CD4-positive, CD25-positive, alpha-beta regulatory T cell (primary cell): ENCODE measurements around the gene GOLM1. TPM values are rescaled to one million over a fixed set of nuclear protein-coding genes. Genes with fewer than 3 reads are reported as not detected.

ENCODE experiments used
- ATAC-seq, 2 donors: fragments of 150-1000 bp; cut with Tn5 transposase; one replicate each; pipeline ENCODE4 v1.10.0; 2021; ENCODE audit warnings: low read depth in 2 of 2, moderate number of reproducible peaks in 2 of 2, moderate library complexity in 1 of 2
- DNase-seq, 3 donors: peaks; one replicate each; pipeline versions ENCODE4 v3.0.0 to v3.0.0-alpha.2; 2012 to 2022; ENCODE audit warnings: mixed read lengths in 1 of 3
- H3K27ac ChIP-seq: one replicate; pipeline ENCODE4 v1.7.0; 2013; ENCODE audit warnings: mild to moderate bottlenecking, low read length; ENCODE audit not compliant: insufficient read depth, poor library complexity, severe bottlenecking
- H3K27me3 ChIP-seq: one replicate; pipeline ENCODE4 v1.7.0; 2013; ENCODE audit warnings: low read length; ENCODE audit not compliant: control insufficient read depth, insufficient read depth
- H3K36me3 ChIP-seq: one replicate; pipeline ENCODE4 v1.7.0; 2013; ENCODE audit warnings: mild to moderate bottlenecking, low read length, moderate library complexity; ENCODE audit not compliant: control insufficient read depth, insufficient read depth
- H3K4me1 ChIP-seq: 2 replicates; pipeline ENCODE4 v1.7.0; 2013; ENCODE audit warnings: mild to moderate bottlenecking, low read length; ENCODE audit not compliant: insufficient read depth, control insufficient read depth, poor library complexity, severe bottlenecking
- H3K4me3 ChIP-seq: one replicate; pipeline ENCODE4 v1.7.0; 2013; ENCODE audit warnings: low read depth, mild to moderate bottlenecking, low read length, moderate library complexity
- H3K9me3 ChIP-seq, 2 experiments: 1 replicate in 1 of 2; 2 replicates in 1 of 2; pipeline ENCODE4 v1.7.0; 2013; ENCODE audit warnings: low read length in 2 of 2, mild to moderate bottlenecking in 1 of 2, moderate library complexity in 1 of 2; ENCODE audit not compliant: control insufficient read depth in 2 of 2
- H3K27ac Mint-ChIP-seq, 3 donors: one replicate each; pipeline ENCODE4 v1.8.0; 2020 to 2022; ENCODE audit warnings: mild to moderate bottlenecking in 3 of 3, mixed read lengths in 3 of 3, moderate library complexity in 2 of 3
- H3K27me3 Mint-ChIP-seq: one replicate; pipeline ENCODE4 v1.8.0; 2022; ENCODE audit warnings: mild to moderate bottlenecking, mixed read lengths
- H3K36me3 Mint-ChIP-seq: one replicate; pipeline ENCODE4 v1.8.0; 2020; ENCODE audit warnings: mixed read lengths
- H3K4me1 Mint-ChIP-seq, 4 donors: one replicate each; pipeline ENCODE4 v1.8.0; 2020 to 2022; ENCODE audit warnings: mixed read lengths in 4 of 4, mild to moderate bottlenecking in 1 of 4
- H3K4me3 Mint-ChIP-seq, 4 donors: one replicate each; pipeline ENCODE4 v1.8.0; 2020 to 2022; ENCODE audit warnings: mild to moderate bottlenecking in 4 of 4, mixed read lengths in 4 of 4, moderate library complexity in 3 of 4
- H3K9me3 Mint-ChIP-seq, 7 donors: one replicate each; pipeline ENCODE4 v1.8.0; 2020 to 2022; ENCODE audit warnings: mixed read lengths in 7 of 7, mild to moderate bottlenecking in 3 of 7, moderate library complexity in 2 of 7
- polyA plus RNA-seq, 4 donors: library from polyadenylated mRNA; unstranded; fragments of 300-500 nt; fragmentation: Illumina TruSeq; gene quantifications; one replicate each; pipeline ENCODE4 v1.2.3, GENCODE V29; 2021
- total RNA-seq: library from RNA; stranded (reverse); gene quantifications from one replicate; pipeline ENCODE4 v1.2.3, GENCODE V29; 2022

The GOLM1 gene
- total and polyA plus RNA-seq, 5 donors from 2014 or later: 0.23 to 0.52 (median 0.41) TPM

GRCh38 chr9:86042199-86042978 is 57.0 kb downstream of the GOLM1 start:
- H3K36me3 ChIP-seq: no peaks in the 10 kb centered on the region
- no peaks in the 10 kb centered on the region for H3K27me3 ChIP-seq
- H3K4me1 ChIP-seq: no peaks in the 10 kb centered on the region
- H3K36me3 Mint-ChIP-seq: no peaks in the 10 kb centered on the region
- no peaks in the 10 kb centered on the region for H3K27me3 Mint-ChIP-seq
- H3K4me3 Mint-ChIP-seq: no peak overlapping the region
- ATAC-seq: no peak
- no peak for DNase-seq
- peaks cover 0 to 1% (median 0%) of the 10 kb centered on the region in 7 donors for H3K9me3 Mint-ChIP-seq
- no peak overlapping the region for H3K27ac ChIP-seq
- H3K4me3 ChIP-seq: no peak overlapping the region
- H3K27ac Mint-ChIP-seq: no peak overlapping the region
- no peaks in the 10 kb centered on the region for H3K4me1 Mint-ChIP-seq
- no peaks in the 10 kb centered on the region for H3K9me3 ChIP-seq

DNA sequence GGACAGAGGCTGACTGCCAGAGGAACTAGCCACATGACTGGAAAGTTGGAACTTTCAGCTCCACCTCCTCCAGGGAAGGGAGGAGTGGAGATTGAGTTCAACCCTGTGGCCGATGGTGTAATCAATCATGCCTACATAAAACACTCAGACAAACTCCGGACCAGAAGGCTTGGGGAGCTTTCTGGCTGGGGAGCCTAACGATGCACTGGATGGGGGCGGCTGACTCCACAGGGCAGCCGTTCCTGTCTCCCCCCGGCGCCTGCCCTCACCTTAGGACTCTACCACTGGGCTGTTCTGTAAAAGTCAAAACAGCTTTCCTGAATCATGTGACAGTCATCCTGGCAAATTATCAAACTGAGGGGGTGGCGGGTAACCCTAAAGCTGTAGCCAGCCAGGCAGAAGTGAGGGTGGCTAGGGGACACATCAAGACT is 58.0 kb downstream of the GOLM1 start:
- no peak for DNase-seq
- no peaks in the 10 kb centered on the region for H3K27me3 ChIP-seq
- no peaks in the 10 kb centered on the region for H3K4me1 Mint-ChIP-seq
- no peak overlapping the region for H3K27ac ChIP-seq
- no peaks in the 10 kb centered on the region for H3K36me3 Mint-ChIP-seq
- no peak overlapping the region for H3K4me3 Mint-ChIP-seq
- H3K27ac Mint-ChIP-seq: no peak overlapping the region
- H3K4me1 ChIP-seq: no peaks in the 10 kb centered on the region
- H3K4me3 ChIP-seq: no peak overlapping the region
- no peaks in the 10 kb centered on the region for H3K36me3 ChIP-seq
- no peaks in the 10 kb centered on the region for H3K9me3 Mint-ChIP-seq
- H3K9me3 ChIP-seq: no peaks in the 10 kb centered on the region
- ATAC-seq: no peak
- H3K27me3 Mint-ChIP-seq: no peaks in the 10 kb centered on the region

GRCh38 chr9:86040861-86041155 is 58.5 kb downstream of the GOLM1 start:
- Mint-ChIP-seq H3K36me3 (no peaks in the 10 kb centered on the region), H3K9me3 (no peaks in the 10 kb centered on the region), H3K4me3 (no peak overlapping the region), H3K27ac (no peak overlapping the region), H3K4me1 (no peaks in the 10 kb centered on the region), H3K27me3 (no peaks in the 10 kb centered on the region)
- ATAC-seq (no peak), DNase-seq (no peak)
- no peak overlapping the region for H3K4me3 ChIP-seq
- H3K9me3 ChIP-seq: no peaks in the 10 kb centered on the region
- H3K36me3 ChIP-seq: no peaks in the 10 kb centered on the region
- H3K27me3 ChIP-seq: no peaks in the 10 kb centered on the region
- no peak overlapping the region for H3K27ac ChIP-seq
- H3K4me1 ChIP-seq: no peaks in the 10 kb centered on the region

DNA sequence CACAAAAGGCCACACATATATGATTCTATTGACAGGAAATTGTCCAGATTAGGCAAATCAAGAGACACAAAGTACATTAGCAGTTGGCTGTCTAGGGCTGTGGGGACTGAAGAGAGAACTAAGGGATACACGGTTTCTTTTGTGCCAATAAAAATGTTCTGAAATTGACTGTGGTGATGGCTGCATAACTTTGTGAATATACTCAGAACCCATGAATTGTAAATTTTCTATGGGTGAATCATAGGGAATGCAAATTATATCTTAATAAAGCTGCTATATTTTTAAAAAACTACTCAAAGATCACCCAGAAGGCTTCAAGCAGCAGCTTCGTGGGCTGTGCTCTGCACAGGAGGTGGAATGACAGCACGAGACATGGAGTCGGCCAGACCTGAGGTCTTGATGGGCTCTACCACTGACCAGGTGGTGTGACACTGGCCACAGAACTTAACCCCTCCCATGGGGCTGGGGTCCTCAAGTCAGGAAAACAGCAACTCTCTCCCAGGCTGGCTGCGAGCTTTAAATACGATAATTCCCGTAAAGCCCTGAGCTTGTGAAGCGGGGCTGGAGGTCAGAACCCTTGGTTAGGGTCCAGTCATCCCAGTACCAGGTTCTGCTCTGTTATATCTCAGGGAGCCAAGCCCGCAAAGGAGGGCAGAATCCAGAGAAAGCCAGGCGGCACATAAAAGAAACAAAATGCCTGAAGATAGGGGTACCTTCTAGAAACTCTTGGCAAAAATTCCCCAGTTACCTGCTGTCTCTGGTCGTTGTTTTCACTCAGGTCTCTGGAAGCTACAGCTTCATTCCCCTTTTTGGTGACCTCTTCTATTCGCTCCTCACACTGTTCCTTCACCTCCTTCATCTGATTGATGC is 59.1 kb downstream of the GOLM1 start:
- H3K9me3 Mint-ChIP-seq: no peaks in the 10 kb centered on the region
- Histone ChIP-seq H3K4me1 (no peaks in the 10 kb centered on the region), H3K36me3 (no peaks in the 10 kb centered on the region), H3K9me3 (no peaks in the 10 kb centered on the region), H3K27ac (no peak overlapping the region), H3K27me3 (no peaks in the 10 kb centered on the region), H3K4me3 (no peak overlapping the region)
- no peaks in the 10 kb centered on the region for H3K4me1 Mint-ChIP-seq
- peak overlapping the region in 1 of 4 donors; percentile 15 for H3K4me3 Mint-ChIP-seq
- no peaks in the 10 kb centered on the region for H3K27me3 Mint-ChIP-seq
- H3K27ac Mint-ChIP-seq: no peak overlapping the region
- no peaks in the 10 kb centered on the region for H3K36me3 Mint-ChIP-seq
- DNase-seq (no peak), ATAC-seq (no peak)

DNA sequence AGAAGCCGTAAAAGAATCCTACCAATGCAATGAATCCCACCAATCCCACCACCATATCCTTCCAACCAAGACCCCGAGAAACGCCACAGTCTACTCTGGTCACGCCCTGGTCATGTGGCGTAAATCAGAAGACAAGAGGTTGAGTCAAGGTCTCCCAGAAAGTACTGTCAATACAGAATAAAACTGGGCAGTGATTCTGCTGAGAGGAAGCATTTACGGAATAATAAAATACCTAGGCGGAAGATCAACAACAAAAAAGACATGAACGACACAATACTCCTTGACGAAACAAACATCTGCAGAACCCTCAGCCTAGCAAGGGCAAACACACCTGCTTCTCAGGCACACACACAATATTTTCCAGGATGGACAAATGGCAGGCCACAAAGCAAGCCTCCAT is 62.8 kb downstream of the GOLM1 start:
- no peaks in the 10 kb centered on the region for H3K27me3 ChIP-seq
- H3K27ac ChIP-seq: no peak overlapping the region
- no peaks in the 10 kb centered on the region for H3K4me1 ChIP-seq
- Mint-ChIP-seq H3K9me3 (no peaks in the 10 kb centered on the region), H3K27me3 (no peaks in the 10 kb centered on the region), H3K27ac (no peak overlapping the region), H3K36me3 (no peaks in the 10 kb centered on the region), H3K4me1 (no peaks in the 10 kb centered on the region), H3K4me3 (no peak overlapping the region)
- H3K9me3 ChIP-seq: no peaks in the 10 kb centered on the region
- H3K4me3 ChIP-seq: no peak overlapping the region
- H3K36me3 ChIP-seq: no peaks in the 10 kb centered on the region
- DNase-seq (no peak), ATAC-seq (no peak)

GRCh38 chr9:86035827-86036440 is 63.4 kb downstream of the GOLM1 start:
- no peak overlapping the region for H3K27ac ChIP-seq
- no peaks in the 10 kb centered on the region for H3K36me3 ChIP-seq
- DNase-seq: no peak
- H3K9me3 Mint-ChIP-seq: no peaks in the 10 kb centered on the region
- H3K9me3 ChIP-seq: no peaks in the 10 kb centered on the region
- H3K4me1 Mint-ChIP-seq: no peaks in the 10 kb centered on the region
- no peak overlapping the region for H3K4me3 Mint-ChIP-seq
- no peaks in the 10 kb centered on the region for H3K27me3 ChIP-seq
- no peaks in the 10 kb centered on the region for H3K36me3 Mint-ChIP-seq
- H3K4me3 ChIP-seq: no peak overlapping the region
- no peaks in the 10 kb centered on the region for H3K4me1 ChIP-seq
- H3K27ac Mint-ChIP-seq: no peak overlapping the region
- no peaks in the 10 kb centered on the region for H3K27me3 Mint-ChIP-seq
- ATAC-seq: no peak

GRCh38 chr9:86034863-86035734 is 64.3 kb downstream of the GOLM1 start:
- H3K27me3 Mint-ChIP-seq: no peaks in the 10 kb centered on the region
- Histone ChIP-seq H3K27ac (no peak overlapping the region), H3K36me3 (no peaks in the 10 kb centered on the region), H3K4me3 (no peak overlapping the region), H3K4me1 (no peaks in the 10 kb centered on the region), H3K27me3 (no peaks in the 10 kb centered on the region), H3K9me3 (no peaks in the 10 kb centered on the region)
- H3K4me1 Mint-ChIP-seq: no peaks in the 10 kb centered on the region
- H3K27ac Mint-ChIP-seq: no peak overlapping the region
- no peak for ATAC-seq
- H3K4me3 Mint-ChIP-seq: no peak overlapping the region
- no peaks in the 10 kb centered on the region for H3K36me3 Mint-ChIP-seq
- no peaks in the 10 kb centered on the region for H3K9me3 Mint-ChIP-seq
- DNase-seq: peak in 1 of 3 donors; percentile 19
